Measurements from ENCODE around the gene HIF3A.

HIF3A gene

DNA sequence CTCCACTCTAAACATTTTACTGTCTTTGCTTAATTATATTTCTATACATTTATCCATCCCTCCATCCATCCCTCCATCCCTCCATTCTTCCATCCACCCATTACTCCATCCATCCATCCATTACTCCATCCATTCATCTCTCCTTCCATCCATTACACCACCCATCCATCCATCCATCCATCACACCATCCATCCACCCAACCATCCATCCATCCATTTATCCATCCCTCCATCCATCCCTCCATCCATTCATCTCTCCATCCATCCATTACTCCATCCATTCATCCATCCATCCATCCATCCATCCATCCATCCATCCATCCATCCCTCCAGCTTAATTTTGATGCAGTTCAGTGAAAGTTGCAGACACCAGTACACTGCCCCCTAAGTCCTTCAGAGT lies 5.0 kb upstream of the HIF3A start:
- Histone ChIP-seq H3K27me3 (ENCODE audit: control insufficient read depth in 1 of 2, insufficient read depth in 2 of 2, low read length in 2 of 2) (no peaks in the 10 kb centered on the region), H3K27ac (ENCODE audit: low read depth, low read length) (no peak overlapping the region), H3K4me1 (ENCODE audit: control insufficient read depth in 1 of 2, insufficient read depth in 2 of 2, low read length in 2 of 2) (peaks cover 9 to 14% of the 10 kb centered on the region in 2 donors), H3K9ac (ENCODE audit: low read depth in 1 of 2, low read length in 2 of 2) (no peak overlapping the region), H3K9me3 (ENCODE audit: control insufficient read depth in 1 of 2, low read length in 2 of 2) (peaks cover 7 to 8% of the 10 kb centered on the region in 2 donors), H3K4me3 (ENCODE audit: low read depth in 1 of 2, low read length in 2 of 2) (no peak overlapping the region), H3K36me3 (ENCODE audit: control insufficient read depth in 1 of 2, insufficient read depth in 2 of 2, low read length in 2 of 2) (no peaks in the 10 kb centered on the region)

DNA sequence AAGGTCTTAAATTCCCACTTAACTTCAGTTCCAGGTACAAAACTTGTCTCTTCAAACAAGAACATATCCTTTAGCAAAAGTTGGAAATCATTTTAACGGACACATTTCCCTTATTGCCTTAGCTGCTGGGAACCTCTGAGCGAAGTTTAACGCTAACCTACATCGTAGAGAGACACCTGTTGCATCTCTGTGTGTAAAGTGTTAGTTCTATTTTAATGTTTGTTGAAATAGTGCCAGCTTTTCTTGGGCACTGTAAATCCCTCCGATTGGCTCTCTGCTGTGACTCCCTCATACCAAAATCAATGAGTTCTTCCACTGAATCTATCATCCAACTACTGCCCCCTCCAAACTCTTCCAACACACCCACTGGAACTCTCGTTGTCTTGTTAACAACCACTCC lies 2.3 kb upstream of the HIF3A start:
- peaks cover 20 to 28% of the 10 kb centered on the region in 2 donors for H3K4me1 ChIP-seq (ENCODE audit: control insufficient read depth in 1 of 2, insufficient read depth in 2 of 2, low read length in 2 of 2)
- no peaks in the 10 kb centered on the region for H3K27me3 ChIP-seq (ENCODE audit: control insufficient read depth in 1 of 2, insufficient read depth in 2 of 2, low read length in 2 of 2)
- no peak overlapping the region for H3K9ac ChIP-seq (ENCODE audit: low read depth in 1 of 2, low read length in 2 of 2)
- no peak overlapping the region for H3K4me3 ChIP-seq (ENCODE audit: low read depth in 1 of 2, low read length in 2 of 2)
- H3K9me3 ChIP-seq (ENCODE audit: control insufficient read depth in 1 of 2, low read length in 2 of 2): peaks cover 7 to 8% of the 10 kb centered on the region in 2 donors
- no peak overlapping the region for H3K27ac ChIP-seq (ENCODE audit: low read depth, low read length)
- no peaks in the 10 kb centered on the region for H3K36me3 ChIP-seq (ENCODE audit: control insufficient read depth in 1 of 2, insufficient read depth in 2 of 2, low read length in 2 of 2)

DNA sequence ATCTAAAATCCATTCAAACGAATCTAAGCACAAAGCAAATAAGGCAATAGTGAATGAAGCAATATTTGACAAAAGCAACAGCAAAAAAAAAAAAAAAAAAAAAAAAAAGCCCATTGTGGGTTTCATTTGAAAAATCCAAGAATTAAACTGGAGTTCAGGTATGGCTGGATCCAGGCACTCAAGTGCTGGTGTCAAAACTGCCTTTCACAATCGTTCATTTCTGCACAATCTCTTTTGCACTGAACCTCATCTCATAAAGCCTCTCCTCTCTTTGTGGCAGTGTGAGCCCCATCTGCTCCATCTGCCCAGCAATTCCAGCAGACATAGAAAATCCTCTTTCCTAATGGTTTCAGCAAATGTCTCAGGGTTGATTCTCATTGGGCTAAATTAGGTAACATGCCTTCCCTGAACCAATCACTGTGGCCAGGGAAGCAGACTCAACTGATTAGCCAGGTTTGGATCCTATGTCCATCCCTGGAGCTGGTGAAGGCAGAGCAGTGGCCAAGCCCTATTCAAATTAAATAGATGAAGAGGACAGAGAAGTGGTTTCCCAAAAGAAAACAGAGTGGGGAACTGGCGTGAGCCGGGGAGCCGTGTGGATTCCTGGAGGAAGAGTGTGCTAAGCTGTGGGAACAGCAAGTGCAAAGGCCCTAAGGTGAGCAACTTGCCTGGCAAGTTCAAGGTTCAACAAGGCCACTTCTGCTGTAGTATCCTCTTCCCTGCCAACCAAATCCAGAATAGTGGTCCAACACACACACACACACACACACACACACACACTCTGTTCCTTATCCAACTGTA lies 1.2 kb upstream of the HIF3A start:
- Histone ChIP-seq H3K4me1 (ENCODE audit: control insufficient read depth in 1 of 2, insufficient read depth in 2 of 2, low read length in 2 of 2) (peaks cover 31 to 39% of the 10 kb centered on the region in 2 donors), H3K9ac (ENCODE audit: low read depth in 1 of 2, low read length in 2 of 2) (no peak overlapping the region), H3K9me3 (ENCODE audit: control insufficient read depth in 1 of 2, low read length in 2 of 2) (no peaks in the 10 kb centered on the region), H3K4me3 (ENCODE audit: low read depth in 1 of 2, low read length in 2 of 2) (no peak overlapping the region), H3K27ac (ENCODE audit: low read depth, low read length) (no peak overlapping the region), H3K27me3 (ENCODE audit: control insufficient read depth in 1 of 2, insufficient read depth in 2 of 2, low read length in 2 of 2) (no peaks in the 10 kb centered on the region), H3K36me3 (ENCODE audit: control insufficient read depth in 1 of 2, insufficient read depth in 2 of 2, low read length in 2 of 2) (no peaks in the 10 kb centered on the region)

DNA sequence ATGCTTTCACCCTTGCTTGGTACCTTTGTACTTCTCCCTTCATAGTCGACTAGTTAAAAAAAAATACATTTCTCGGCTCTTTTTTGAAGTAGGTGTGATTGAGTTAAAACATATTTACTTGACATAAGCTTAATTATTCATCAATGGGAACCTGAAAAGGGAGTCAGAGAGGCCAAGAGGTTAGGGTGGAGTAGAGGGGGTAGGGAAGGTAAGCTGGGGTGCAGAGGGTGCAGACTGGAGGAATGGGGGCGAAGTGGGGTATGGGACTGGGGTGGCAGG lies 701 bp upstream of the HIF3A start:
- no peak overlapping the region for H3K9ac ChIP-seq (ENCODE audit: low read depth in 1 of 2, low read length in 2 of 2)
- no peaks in the 10 kb centered on the region for H3K27me3 ChIP-seq (ENCODE audit: control insufficient read depth in 1 of 2, insufficient read depth in 2 of 2, low read length in 2 of 2)
- no peak overlapping the region for H3K27ac ChIP-seq (ENCODE audit: low read depth, low read length)
- H3K36me3 ChIP-seq (ENCODE audit: control insufficient read depth in 1 of 2, insufficient read depth in 2 of 2, low read length in 2 of 2): no peaks in the 10 kb centered on the region
- H3K9me3 ChIP-seq (ENCODE audit: control insufficient read depth in 1 of 2, low read length in 2 of 2): no peaks in the 10 kb centered on the region
- H3K4me3 ChIP-seq (ENCODE audit: low read depth in 1 of 2, low read length in 2 of 2): no peak overlapping the region
- H3K4me1 ChIP-seq (ENCODE audit: control insufficient read depth in 1 of 2, insufficient read depth in 2 of 2, low read length in 2 of 2): peaks cover 36 to 44% of the 10 kb centered on the region in 2 donors

DNA sequence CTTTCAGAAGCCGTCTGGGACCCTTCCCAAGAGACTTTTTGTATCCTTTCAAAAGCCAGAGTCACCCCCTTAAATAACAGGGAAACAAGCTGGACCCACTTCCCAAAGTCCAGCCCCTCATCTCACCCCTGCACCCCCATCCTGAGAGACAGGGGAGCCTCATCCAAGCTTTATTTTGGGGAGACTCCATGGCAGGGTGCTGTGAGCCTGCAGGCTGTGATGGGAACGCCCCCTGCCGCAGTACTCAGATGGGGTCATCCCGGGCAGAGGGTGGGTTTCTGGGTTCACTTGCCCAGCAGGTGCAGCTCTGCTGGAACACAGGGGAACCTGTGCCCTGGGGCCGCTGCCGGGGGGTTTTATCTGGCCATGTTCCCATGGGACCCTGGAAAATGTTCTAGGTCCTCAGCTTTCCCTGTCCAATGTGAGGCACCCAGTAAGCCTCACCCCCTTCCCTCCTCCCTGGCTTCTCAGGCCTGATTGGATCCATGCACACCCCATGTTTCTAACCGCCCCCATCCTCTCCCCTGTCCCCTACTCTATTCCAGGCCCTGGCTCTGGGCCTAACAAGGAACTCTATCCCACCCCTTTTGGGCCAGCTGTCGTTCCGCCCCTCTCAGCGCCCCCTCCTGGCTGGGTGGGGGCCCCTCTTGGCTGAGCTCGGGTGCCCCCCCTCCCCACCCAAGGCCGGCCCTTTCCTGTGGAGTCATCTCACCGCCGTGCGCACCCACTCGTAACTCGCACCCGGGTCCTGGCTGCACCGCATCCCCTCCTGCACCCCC lies 1.0 kb downstream of the HIF3A start:
- Histone ChIP-seq H3K4me3 (ENCODE audit: low read depth in 1 of 2, low read length in 2 of 2) (peak overlapping the region; percentile 28 to 48), H3K4me1 (ENCODE audit: control insufficient read depth in 1 of 2, insufficient read depth in 2 of 2, low read length in 2 of 2) (peaks cover 39 to 47% of the 10 kb centered on the region in 2 donors), H3K36me3 (ENCODE audit: control insufficient read depth in 1 of 2, insufficient read depth in 2 of 2, low read length in 2 of 2) (no peaks in the 10 kb centered on the region), H3K9me3 (ENCODE audit: control insufficient read depth in 1 of 2, low read length in 2 of 2) (no peaks in the 10 kb centered on the region), H3K27me3 (ENCODE audit: control insufficient read depth in 1 of 2, insufficient read depth in 2 of 2, low read length in 2 of 2) (no peaks in the 10 kb centered on the region), H3K9ac (ENCODE audit: low read depth in 1 of 2, low read length in 2 of 2) (peak overlapping the region; percentile 1 to 49), H3K27ac (ENCODE audit: low read depth, low read length) (peak overlapping the region; percentile 68)

DNA sequence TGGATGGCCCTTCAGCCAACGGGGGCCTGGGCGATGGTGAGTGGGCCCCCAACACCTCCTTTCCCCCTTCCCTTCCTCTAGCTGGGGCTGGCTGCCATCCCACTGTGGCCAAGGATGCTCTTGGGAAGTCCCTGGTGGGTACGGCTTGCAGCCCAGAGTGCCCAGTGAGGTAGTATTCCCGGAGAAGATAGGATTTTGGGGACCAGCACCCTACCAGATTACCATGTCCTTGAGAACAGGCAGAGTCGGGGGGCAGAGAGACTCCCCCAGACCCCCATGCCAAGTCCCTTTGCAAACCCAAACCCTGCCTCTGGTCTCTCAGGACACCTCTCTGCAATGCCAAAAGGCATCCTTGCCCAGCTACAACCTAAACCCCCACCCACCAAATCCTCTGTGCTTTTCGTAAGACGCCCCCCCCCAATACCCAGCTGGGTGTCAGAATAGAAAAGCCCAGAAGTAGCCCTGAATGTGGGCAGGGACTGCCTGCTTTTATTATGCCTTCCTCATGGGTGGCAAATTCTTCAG lies 1.7 kb downstream of the HIF3A start:
- H3K27me3 ChIP-seq (ENCODE audit: control insufficient read depth in 1 of 2, insufficient read depth in 2 of 2, low read length in 2 of 2): no peaks in the 10 kb centered on the region
- peak overlapping the region; percentile 28 to 48 for H3K4me3 ChIP-seq (ENCODE audit: low read depth in 1 of 2, low read length in 2 of 2)
- H3K9me3 ChIP-seq (ENCODE audit: control insufficient read depth in 1 of 2, low read length in 2 of 2): no peaks in the 10 kb centered on the region
- H3K27ac ChIP-seq (ENCODE audit: low read depth, low read length): peak overlapping the region; percentile 68
- H3K4me1 ChIP-seq (ENCODE audit: control insufficient read depth in 1 of 2, insufficient read depth in 2 of 2, low read length in 2 of 2): peaks cover 46 to 54% of the 10 kb centered on the region in 2 donors
- no peaks in the 10 kb centered on the region for H3K36me3 ChIP-seq (ENCODE audit: control insufficient read depth in 1 of 2, insufficient read depth in 2 of 2, low read length in 2 of 2)
- H3K9ac ChIP-seq (ENCODE audit: low read depth in 1 of 2, low read length in 2 of 2): peak overlapping the region; percentile 1 to 49

DNA sequence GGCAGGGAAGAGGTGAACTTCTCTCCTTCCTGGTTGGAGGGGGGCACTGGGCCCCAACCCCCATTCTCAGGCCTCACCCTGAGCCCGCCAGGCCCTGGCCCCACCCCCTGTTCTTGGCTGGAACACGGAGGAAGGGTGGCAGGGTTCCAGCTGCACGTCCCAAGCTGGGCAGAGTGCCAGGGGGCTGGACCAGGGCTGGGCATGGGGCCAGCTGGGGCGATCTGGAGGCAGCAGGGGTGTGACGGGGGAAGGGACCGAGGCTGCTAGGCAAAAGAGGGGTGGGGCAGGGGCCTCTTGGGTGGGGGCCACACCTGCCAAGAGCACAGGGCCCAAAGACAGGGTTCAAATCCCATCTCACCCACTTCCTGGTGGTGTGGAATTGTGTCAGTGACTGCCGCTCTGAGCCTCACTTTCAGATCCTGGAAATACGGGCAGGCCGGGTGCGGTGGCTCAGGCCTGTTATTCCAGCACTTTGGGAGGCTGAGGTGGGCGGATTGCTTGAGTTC lies 2.2 kb downstream of the HIF3A start:
- no peaks in the 10 kb centered on the region for H3K27me3 ChIP-seq (ENCODE audit: control insufficient read depth in 1 of 2, insufficient read depth in 2 of 2, low read length in 2 of 2)
- H3K27ac ChIP-seq (ENCODE audit: low read depth, low read length): peak overlapping the region; percentile 68
- peak overlapping the region; percentile 28 to 48 for H3K4me3 ChIP-seq (ENCODE audit: low read depth in 1 of 2, low read length in 2 of 2)
- H3K9ac ChIP-seq (ENCODE audit: low read depth in 1 of 2, low read length in 2 of 2): peak overlapping the region in 1 of 2 donors; percentile 49
- H3K4me1 ChIP-seq (ENCODE audit: control insufficient read depth in 1 of 2, insufficient read depth in 2 of 2, low read length in 2 of 2): peaks cover 48 to 56% of the 10 kb centered on the region in 2 donors
- no peaks in the 10 kb centered on the region for H3K36me3 ChIP-seq (ENCODE audit: control insufficient read depth in 1 of 2, insufficient read depth in 2 of 2, low read length in 2 of 2)
- no peaks in the 10 kb centered on the region for H3K9me3 ChIP-seq (ENCODE audit: control insufficient read depth in 1 of 2, low read length in 2 of 2)

DNA sequence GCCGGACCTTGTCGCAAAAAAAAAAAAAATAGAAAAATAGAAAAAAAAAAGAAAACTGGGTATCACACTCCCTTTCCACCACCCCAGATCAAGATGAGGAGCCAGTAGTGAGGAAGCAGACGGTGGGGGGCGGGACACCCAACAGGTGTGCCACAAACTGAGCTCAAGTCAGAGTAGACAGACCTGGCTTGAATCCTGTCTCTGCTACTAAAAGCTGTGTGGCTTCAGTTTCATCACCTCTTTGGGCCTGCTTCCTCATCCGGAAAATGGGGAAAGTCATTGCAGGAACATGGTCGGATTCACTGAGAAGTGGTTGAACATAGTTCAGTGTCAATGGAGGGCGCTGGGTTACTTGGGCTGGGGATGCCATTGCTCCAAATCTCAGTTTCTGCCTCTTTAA lies 2.9 kb downstream of the HIF3A start:
- Histone ChIP-seq H3K4me1 (ENCODE audit: control insufficient read depth in 1 of 2, insufficient read depth in 2 of 2, low read length in 2 of 2) (peaks cover 48 to 56% of the 10 kb centered on the region in 2 donors), H3K4me3 (ENCODE audit: low read depth in 1 of 2, low read length in 2 of 2) (no peak overlapping the region), H3K27me3 (ENCODE audit: control insufficient read depth in 1 of 2, insufficient read depth in 2 of 2, low read length in 2 of 2) (no peaks in the 10 kb centered on the region), H3K9me3 (ENCODE audit: control insufficient read depth in 1 of 2, low read length in 2 of 2) (no peaks in the 10 kb centered on the region), H3K27ac (ENCODE audit: low read depth, low read length) (no peak overlapping the region), H3K9ac (ENCODE audit: low read depth in 1 of 2, low read length in 2 of 2) (peak overlapping the region; percentile 2 to 31), H3K36me3 (ENCODE audit: control insufficient read depth in 1 of 2, insufficient read depth in 2 of 2, low read length in 2 of 2) (no peaks in the 10 kb centered on the region)

DNA sequence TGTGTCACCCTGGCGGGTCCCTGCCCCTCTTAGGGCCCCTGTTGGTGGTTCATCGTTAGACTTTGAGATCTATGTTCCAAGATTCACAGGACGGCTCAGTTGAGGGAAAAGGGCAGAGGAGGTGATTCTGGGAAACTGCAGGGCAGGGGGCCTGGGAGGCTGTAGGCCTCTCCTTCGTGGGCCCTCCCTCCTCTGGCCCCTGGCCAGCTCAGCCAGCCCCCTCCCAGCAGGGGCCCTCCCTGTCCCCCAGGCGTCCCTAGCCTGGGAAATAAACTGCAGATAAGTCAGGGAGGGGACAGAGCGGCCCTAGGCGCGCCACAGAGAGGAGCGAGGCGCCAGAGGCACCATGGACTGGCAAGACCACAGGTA lies 6.5 kb downstream of the HIF3A start:
- no peaks in the 10 kb centered on the region for H3K36me3 ChIP-seq (ENCODE audit: control insufficient read depth in 1 of 2, insufficient read depth in 2 of 2, low read length in 2 of 2)
- peaks cover 0 to 7% of the 10 kb centered on the region in 2 donors for H3K9me3 ChIP-seq (ENCODE audit: control insufficient read depth in 1 of 2, low read length in 2 of 2)
- peak overlapping the region; percentile 31 to 38 for H3K9ac ChIP-seq (ENCODE audit: low read depth in 1 of 2, low read length in 2 of 2)
- no peak overlapping the region for H3K27ac ChIP-seq (ENCODE audit: low read depth, low read length)
- H3K4me1 ChIP-seq (ENCODE audit: control insufficient read depth in 1 of 2, insufficient read depth in 2 of 2, low read length in 2 of 2): peaks cover 33 to 37% of the 10 kb centered on the region in 2 donors
- H3K27me3 ChIP-seq (ENCODE audit: control insufficient read depth in 1 of 2, insufficient read depth in 2 of 2, low read length in 2 of 2): no peaks in the 10 kb centered on the region
- peak overlapping the region; percentile 40 to 42 for H3K4me3 ChIP-seq (ENCODE audit: low read depth in 1 of 2, low read length in 2 of 2)

Measured in duodenal mucosa (tissue), 2 donors.